Measurements from ENCODE around the gene SYNGR2.

SYNGR2 gene, protein sequence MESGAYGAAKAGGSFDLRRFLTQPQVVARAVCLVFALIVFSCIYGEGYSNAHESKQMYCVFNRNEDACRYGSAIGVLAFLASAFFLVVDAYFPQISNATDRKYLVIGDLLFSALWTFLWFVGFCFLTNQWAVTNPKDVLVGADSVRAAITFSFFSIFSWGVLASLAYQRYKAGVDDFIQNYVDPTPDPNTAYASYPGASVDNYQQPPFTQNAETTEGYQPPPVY

GRCh38 chr17:78168242-78168902 lies at the start of gene SYNGR2:
SYNGR2 (plus strand) TSS chr17:78168581; CDS start chr17:78168617, 36 bp downstream.
- peak; percentile 89 to 93 for DNase-seq
- peak; percentile 70 for TF ChIP-seq POLR2A (IDR thresholded peaks at IDR 0.05; ENCODE audit: low read length)
- no peak for TF ChIP-seq GATA1 (IDR thresholded peaks at IDR 0.05; ENCODE audit: low read depth, low read length)

- no peak for DNase-seq
- TF ChIP-seq POLR2A (IDR thresholded peaks at IDR 0.05; ENCODE audit: low read length), result no peak
- TF ChIP-seq GATA1 (IDR thresholded peaks at IDR 0.05; ENCODE audit: low read depth, low read length), result no peak
These were observed 49.6 kb upstream of the SYNGR2 start for GRCh38 chr17:78118801-78119241.

- TF ChIP-seq POLR2A (IDR thresholded peaks at IDR 0.05; ENCODE audit: low read length) (no peak), GATA1 (IDR thresholded peaks at IDR 0.05; ENCODE audit: low read depth, low read length) (no peak)
- no peak for DNase-seq
These were observed 47.8 kb upstream of the SYNGR2 start for GRCh38 chr17:78120537-78120936.

- no peak for DNase-seq
- TF ChIP-seq GATA1 (IDR thresholded peaks at IDR 0.05; ENCODE audit: low read depth, low read length), result no peak
- TF ChIP-seq POLR2A (IDR thresholded peaks at IDR 0.05; ENCODE audit: low read length), result no peak
These were observed 47.2 kb upstream of the SYNGR2 start for GRCh38 chr17:78120971-78121800.

- no peak for TF ChIP-seq GATA1 (IDR thresholded peaks at IDR 0.05; ENCODE audit: low read depth, low read length)
- TF ChIP-seq POLR2A (IDR thresholded peaks at IDR 0.05; ENCODE audit: low read length), result no peak
- no peak for DNase-seq
These were observed 46.6 kb upstream of the SYNGR2 start for GRCh38 chr17:78121801-78122215.

GRCh38 chr17:78122216-78122930 lies 46.0 kb upstream of the SYNGR2 start:
- no peak for DNase-seq
- TF ChIP-seq POLR2A (IDR thresholded peaks at IDR 0.05; ENCODE audit: low read length) (no peak), GATA1 (IDR thresholded peaks at IDR 0.05; ENCODE audit: low read depth, low read length) (no peak)

DNA sequence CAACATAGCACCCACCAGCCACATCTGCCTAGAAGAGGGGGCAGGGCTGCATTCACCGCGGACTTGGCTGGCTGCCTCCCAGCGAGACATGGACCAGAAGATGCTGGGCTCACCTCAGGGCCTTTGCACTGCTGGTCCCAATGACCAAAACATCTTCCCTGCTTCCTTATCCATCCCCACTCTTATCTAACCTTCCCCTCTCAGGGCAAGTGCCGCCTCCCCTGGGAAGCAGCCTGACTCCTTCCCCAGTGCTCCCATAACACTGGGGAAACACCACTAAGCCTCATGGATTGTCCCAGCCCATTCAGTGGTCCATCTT lies 45.5 kb upstream of the SYNGR2 start:
- no peak for TF ChIP-seq GATA1 (IDR thresholded peaks at IDR 0.05; ENCODE audit: low read depth, low read length)
- TF ChIP-seq POLR2A (IDR thresholded peaks at IDR 0.05; ENCODE audit: low read length), result no peak
- no peak for DNase-seq

- TF ChIP-seq POLR2A (IDR thresholded peaks at IDR 0.05; ENCODE audit: low read length) (no peak), GATA1 (IDR thresholded peaks at IDR 0.05; ENCODE audit: low read depth, low read length) (no peak)
- no peak for DNase-seq
These were observed 45.0 kb upstream of the SYNGR2 start for GRCh38 chr17:78123258-78123929.

DNA sequence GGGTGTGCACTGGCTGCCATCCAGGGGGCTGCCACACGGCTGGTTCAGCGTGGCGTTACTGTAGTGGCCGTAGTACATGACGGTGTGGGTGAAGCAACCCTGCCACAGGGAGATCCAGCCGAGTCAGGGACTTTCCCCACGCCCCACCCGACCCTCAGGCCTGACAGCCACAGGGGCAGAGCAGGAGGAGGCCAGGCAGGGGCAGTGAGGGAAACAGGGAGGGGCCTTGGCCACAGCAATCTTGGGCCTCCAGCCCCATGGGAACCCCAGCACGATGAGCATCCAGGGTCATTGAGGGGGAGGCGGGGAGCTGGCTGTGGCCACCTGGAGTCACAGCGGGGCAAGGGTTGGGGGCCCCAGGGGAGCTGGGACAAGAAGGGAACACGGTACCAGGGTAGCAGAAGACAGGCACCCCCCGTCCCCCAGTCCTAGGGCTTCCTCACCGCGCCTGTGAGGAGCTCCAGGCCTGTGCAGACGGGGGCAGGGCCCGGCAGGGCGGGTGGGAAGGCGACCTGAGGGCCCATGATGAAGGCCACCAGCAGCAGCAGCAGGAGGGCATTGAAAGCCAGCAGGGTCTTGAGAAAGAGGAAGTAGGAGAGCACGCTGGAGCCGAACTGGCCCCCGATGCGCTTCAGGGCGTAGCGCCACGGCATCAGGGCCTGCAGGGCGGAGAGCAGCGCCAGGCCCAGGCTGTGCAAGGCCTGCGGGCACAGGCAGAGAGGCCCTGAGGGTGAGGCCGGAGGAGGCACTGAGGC lies 44.1 kb upstream of the SYNGR2 start:
- DNase-seq, result peak; percentile 60 to 61
- TF ChIP-seq POLR2A (IDR thresholded peaks at IDR 0.05; ENCODE audit: low read length) (no peak), GATA1 (IDR thresholded peaks at IDR 0.05; ENCODE audit: low read depth, low read length) (no peak)

DNA sequence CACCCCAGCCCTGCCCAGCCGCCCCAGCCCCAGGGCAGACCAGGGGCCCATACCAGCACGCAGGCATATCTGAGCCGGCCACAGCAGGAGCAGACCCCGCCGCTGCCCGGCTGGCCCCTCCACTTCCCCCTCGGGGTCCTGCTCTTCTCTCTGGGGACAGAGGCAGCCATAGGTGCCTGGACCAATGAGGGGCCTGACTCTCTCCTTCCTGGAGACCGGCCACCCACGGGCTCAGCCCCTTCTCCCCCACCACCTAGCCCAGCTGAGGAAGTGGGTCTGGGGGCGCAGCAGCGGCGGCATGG lies 43.6 kb upstream of the SYNGR2 start:
- TF ChIP-seq GATA1 (IDR thresholded peaks at IDR 0.05; ENCODE audit: low read depth, low read length) (no peak), POLR2A (IDR thresholded peaks at IDR 0.05; ENCODE audit: low read length) (no peak)
- no peak for DNase-seq

DNA sequence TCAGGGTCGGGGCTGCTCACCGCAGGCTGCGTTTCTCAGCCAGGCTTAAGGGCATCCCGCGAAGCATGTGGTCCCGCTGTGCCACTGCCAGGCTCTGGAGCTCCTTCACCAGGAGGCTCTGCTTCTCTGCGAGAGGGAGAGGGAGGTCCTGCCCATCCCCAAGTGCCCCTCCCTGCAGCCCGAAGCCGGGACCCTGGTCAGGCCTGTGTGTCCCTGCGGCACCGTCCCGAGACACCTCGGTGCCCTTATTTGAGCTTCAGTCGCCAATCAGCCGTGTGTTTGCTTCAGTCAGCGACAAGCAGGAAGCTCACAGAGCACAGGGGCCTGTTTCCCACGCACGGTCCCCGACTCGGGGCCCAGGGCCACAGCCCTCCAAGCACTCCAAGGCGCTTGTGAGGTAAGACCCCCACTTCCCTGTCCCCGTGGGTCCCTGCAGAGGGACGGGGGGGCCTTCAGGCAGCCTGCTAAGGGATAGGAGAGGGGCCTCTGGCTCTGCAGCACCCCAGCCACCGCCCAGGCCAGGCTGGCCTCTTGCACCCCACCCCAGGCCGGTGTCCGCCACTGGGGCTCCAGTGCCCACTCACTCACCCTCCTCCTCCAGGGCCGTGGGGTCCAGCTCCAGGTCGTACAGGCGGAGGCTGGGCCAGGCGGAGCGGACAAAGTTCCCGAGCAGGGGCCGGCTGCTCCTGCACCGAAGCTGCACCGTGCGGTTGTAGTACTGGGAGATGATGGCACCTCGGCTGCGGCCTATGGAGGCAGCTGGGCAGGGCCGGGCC lies 43.1 kb upstream of the SYNGR2 start:
- no peak for TF ChIP-seq GATA1 (IDR thresholded peaks at IDR 0.05; ENCODE audit: low read depth, low read length)
- TF ChIP-seq POLR2A (IDR thresholded peaks at IDR 0.05; ENCODE audit: low read length), result no peak
- no peak for DNase-seq
